GM12873 (cell line): Measurements from ENCODE around the gene LRP1-AS.

ENCODE experiments used
- CTCF ChIP-seq: IDR thresholded peaks from 2 replicates; pipeline ENCODE4 v1.5.1; 2012; ENCODE audit warnings: low read depth, mild to moderate bottlenecking, moderate library complexity, low read length, control low read depth; ENCODE audit not compliant: insufficient read depth; ENCODE audit errors: missing control alignments

The LRP1-AS gene

GRCh38 chr12:57153415-57153997, 6.1 kb upstream of the LRP1-AS start:
- no peak for TF ChIP-seq CTCF

GRCh38 chr12:57152639-57153038, 5.2 kb upstream of the LRP1-AS start:
- TF ChIP-seq CTCF: no peak

- TF ChIP-seq CTCF: no peak
Observed at GRCh38 chr12:57151741-57152630, 4.6 kb upstream of the LRP1-AS start.

DNA sequence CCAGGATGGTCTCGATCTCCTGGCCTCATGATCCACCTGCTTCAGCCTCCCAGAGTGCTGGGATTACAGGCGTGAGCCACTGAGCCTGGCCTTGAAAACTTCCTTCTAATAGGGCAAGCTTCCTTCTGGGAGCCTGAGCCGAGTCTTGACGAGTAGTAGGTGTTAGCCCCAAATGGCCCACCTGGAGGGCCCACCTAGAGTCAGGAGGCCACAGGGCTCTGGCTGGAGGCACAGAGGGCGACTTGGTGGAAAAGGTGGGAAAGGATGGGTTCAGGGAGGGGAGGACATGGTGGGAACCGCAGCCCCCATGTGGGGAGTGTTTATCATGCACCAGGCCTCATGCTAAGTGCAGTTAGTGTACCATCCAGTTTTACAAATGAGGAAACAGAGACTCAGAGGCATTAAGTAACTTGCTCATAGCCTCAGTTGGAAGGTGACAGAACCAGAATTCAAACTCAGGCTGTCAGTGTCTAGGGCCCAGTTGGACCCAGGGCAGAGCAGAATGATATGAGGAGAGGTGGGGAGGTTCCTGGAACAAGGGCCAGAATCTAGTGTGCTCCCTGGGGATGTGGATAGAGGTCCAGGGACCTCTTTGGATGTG, 3.1 kb upstream of the LRP1-AS start:
- no peak for TF ChIP-seq CTCF

- no peak for TF ChIP-seq CTCF
Observed at GRCh38 chr12:57149245-57149900, 2.0 kb upstream of the LRP1-AS start.

DNA sequence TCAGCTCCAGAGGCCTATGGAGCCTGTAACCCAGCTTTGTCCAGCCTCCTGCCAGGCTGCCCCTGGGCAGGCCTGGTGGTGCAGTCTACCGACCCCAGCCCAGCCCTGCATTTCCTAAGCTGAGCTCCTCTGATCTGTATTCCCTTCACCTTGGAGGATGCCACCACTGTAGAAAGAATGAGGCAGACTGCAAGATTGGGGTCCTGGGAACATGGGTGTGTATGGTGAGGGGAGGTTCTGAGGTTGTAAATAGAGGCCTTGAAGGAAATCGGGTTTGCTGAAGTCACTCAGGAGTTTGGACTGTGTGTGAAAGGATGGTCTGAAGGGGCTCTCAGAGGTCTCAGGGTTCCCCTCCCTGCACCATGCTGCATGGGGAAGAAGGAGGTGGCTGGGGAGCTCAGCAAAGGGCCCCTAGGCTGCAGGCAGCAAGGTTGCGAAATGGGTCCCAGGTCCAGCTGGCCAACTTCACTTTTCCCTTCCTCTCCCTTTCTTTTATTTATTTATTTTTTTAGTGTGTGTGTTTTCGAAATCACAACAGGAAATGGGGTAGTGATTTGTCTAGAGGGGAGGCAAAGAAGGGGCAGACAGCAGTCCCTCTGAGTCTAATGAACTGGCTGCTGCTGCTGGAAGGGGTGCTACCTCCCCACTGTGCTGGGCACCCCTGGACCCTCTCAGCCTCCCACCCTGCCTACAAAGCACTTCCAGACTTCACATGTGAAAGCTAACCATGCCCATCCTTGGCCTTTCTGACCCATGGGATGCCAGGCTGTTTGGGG, 1.2 kb upstream of the LRP1-AS start:
- no peak for TF ChIP-seq CTCF
